ENCODE results near the gene LRRC46.

The LRRC46 gene

DNA sequence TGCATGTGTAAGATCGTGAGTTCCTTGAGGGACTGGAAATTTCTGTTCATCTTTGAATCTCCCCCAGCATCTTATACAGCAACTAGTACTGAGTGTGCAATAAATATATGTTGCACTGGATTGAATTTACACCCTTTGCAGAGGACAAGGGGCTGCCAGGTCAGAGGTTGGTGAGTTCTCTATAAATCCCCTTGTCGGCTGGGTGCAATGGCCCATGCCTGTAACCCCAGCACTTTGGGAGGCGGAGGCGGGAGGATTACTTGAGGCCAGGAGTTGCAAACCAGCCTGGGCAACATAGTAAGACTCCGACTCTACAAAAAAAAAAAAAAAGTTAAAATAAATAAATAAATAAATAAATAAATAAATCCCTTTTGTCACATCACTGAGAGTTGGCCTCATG lies 28.9 kb downstream of the LRRC46 start:
- no peak for DNase-seq (ENCODE audit: low read depth)
- no peak overlapping the region for H3K4me3 ChIP-seq (ENCODE audit: low read length)
- TF ChIP-seq, protein P1, sequence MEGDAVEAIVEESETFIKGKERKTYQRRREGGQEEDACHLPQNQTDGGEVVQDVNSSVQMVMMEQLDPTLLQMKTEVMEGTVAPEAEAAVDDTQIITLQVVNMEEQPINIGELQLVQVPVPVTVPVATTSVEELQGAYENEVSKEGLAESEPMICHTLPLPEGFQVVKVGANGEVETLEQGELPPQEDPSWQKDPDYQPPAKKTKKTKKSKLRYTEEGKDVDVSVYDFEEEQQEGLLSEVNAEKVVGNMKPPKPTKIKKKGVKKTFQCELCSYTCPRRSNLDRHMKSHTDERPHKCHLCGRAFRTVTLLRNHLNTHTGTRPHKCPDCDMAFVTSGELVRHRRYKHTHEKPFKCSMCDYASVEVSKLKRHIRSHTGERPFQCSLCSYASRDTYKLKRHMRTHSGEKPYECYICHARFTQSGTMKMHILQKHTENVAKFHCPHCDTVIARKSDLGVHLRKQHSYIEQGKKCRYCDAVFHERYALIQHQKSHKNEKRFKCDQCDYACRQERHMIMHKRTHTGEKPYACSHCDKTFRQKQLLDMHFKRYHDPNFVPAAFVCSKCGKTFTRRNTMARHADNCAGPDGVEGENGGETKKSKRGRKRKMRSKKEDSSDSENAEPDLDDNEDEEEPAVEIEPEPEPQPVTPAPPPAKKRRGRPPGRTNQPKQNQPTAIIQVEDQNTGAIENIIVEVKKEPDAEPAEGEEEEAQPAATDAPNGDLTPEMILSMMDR (IDR thresholded peaks at IDR 0.05; ENCODE audit: insufficient read depth, low read depth, low read length, missing control alignments) = no peak

DNA sequence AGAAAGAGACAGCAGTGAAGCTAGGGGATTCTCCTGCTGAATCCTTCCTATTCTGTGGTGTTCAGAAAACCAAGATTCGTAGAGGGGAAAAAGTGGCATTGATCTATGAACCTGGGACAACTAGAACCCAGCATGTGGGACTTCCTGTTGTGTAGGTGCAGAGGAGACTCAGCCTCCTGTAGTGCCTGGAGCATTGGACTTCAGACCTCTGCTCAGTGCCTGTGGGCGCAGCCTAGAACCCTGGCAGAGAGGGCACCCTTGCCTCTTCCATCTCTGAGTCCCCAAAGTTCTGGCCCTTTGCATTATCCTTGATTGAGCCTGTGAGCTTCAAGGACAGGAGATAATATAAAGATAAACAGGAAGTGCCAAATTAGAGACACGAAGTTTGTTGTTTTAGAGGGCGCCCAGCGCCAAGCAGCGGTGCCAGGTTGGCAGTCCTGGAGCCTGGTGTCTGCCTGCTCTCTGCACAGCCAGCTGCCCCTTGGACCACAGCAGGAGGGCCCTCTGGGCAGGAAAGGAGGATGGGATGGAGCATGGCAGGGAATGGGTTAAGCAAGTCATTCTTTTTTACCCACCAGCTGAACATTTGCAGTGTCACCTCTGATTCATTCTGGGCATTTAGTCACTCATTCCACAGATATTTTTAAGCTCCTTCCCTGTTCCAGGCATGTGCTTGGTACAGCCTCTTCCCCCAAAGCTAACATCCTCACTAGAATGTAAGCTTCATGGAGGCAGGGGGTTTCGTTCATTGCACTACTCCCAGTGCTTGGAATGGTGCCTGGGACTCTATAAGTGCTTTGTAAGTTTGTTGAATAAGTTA lies 31.4 kb downstream of the LRRC46 start:
- DNase-seq (ENCODE audit: low read depth) = peak; percentile 88
- TF ChIP-seq, protein P1 (IDR thresholded peaks at IDR 0.05; ENCODE audit: insufficient read depth, low read depth, low read length, missing control alignments) = no peak
- H3K4me3 ChIP-seq (ENCODE audit: low read length) = no peak overlapping the region

DNA sequence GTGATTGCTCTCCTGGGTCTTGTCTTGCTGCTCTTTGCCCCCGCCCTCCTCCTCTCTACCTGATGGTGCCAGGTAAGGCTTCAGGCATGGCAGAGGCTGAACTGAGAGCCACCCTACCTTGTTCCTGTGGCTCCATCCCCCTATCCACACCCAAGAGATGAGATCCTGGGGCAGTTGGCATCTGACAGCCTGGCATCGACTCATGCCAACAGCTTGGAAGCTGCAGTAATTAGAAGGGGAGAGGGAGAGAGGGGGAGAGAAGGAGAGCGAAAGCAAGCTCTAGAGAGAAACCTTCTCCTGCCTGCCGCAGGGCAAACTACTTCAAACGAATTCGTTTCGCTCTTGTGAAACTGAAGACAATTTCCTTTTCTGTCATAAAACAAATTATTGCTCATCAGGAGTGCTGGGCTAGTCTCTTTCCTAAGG lies 33.3 kb downstream of the LRRC46 start:
- H3K4me3 ChIP-seq (ENCODE audit: low read length) = no peak overlapping the region
- peak; percentile 90 for DNase-seq (ENCODE audit: low read depth)
- TF ChIP-seq, protein P1 (IDR thresholded peaks at IDR 0.05; ENCODE audit: insufficient read depth, low read depth, low read length, missing control alignments) = no peak

DNA sequence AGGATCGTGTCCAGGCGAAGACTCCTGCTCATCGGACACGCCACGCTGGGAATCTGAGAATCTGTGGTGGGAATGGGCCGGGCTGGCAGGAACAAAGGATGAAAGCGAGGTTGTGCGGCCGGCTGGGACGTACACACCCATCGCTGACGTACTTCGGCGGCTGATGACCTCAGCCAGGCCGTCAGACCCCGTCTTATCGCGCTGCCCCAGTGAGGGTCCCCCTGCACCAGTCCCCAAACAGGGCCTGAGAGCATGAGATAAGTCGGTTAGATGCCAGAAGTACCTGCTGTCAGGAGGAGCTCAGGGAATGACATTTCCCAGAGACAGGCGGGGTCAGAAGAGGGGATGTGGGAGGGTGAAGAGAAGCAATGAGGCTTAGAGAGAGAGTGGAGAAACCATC lies 35.5 kb downstream of the LRRC46 start:
- H3K4me3 ChIP-seq (ENCODE audit: low read length) = no peak overlapping the region
- peak; percentile 48 for DNase-seq (ENCODE audit: low read depth)
- TF ChIP-seq, protein P1 (IDR thresholded peaks at IDR 0.05; ENCODE audit: insufficient read depth, low read depth, low read length, missing control alignments) = no peak

DNA sequence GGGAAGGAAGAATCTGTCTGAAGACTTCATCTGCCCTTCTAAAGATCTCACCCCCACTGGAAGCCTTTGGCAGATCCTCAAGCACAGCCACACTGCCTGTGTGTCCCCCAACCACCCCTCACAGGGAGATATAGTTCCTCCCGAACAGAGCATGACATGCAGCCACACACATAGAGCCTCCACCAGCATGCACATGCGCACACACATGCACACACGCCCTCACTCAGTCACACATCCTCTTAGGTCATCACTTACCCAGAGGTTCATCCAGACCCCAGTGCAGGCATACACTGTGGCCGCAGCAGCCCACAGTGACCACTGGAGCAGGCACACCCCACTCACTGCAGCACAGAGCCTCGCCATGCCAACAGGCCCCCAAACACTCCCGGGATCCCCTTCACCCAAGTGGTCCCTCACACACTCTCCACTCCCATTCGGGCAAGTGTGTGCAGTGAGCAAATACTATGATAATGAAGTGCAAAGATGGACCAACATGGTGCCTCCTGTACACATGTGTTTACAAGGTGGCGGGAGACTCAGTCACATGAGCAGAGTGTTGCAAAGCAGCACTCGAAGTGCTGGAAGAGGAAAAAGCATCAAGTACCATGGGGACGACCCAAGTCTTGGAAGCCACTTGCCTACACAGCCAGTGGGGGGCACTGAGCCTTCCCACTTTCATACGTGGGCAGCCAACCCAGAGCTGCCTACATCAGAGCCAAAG lies 36.5 kb downstream of the LRRC46 start:
- no peak overlapping the region for H3K4me3 ChIP-seq (ENCODE audit: low read length)
- no peak for DNase-seq (ENCODE audit: low read depth)
- TF ChIP-seq, protein P1 (IDR thresholded peaks at IDR 0.05; ENCODE audit: insufficient read depth, low read depth, low read length, missing control alignments) = no peak

DNA sequence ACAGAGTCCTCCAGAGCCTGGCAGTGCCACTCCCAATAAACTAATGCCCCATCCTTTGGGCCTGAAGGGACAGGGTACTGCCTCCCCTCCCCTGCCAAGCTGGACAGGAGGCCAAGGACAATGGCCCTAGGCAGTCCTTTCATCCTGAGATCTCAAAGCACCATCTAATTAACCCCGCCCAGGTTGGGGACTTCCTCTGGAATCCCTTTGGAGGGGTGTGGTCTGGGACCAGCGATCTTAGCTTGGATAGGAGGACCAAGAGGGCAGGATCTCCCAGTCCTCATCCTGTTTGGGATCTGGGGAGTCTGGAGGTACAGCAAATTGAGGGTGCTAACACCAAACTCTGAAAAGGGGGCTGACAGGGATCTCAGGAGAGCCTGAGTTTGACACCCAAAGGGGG lies 37.6 kb downstream of the LRRC46 start:
- TF ChIP-seq, protein P1 (IDR thresholded peaks at IDR 0.05; ENCODE audit: insufficient read depth, low read depth, low read length, missing control alignments) = no peak
- no peak overlapping the region for H3K4me3 ChIP-seq (ENCODE audit: low read length)
- DNase-seq (ENCODE audit: low read depth) = no peak

Measured in epithelial cell of esophagus (primary cell).